Measurements from ENCODE around the gene ARHGEF1.

The ARHGEF1 gene

GRCh38 chr19:41879670-41880328 lies 3.2 kb upstream of the ARHGEF1 start:
- DNase-seq (ENCODE audit: extremely low read depth in 1 of 2, low read depth in 1 of 2) = no peak

GRCh38 chr19:41880329-41880708 lies 2.7 kb upstream of the ARHGEF1 start:
- DNase-seq (ENCODE audit: extremely low read depth in 1 of 2, low read depth in 1 of 2) = no peak

GRCh38 chr19:41883463-41883820 lies 458 bp downstream of the ARHGEF1 start:
- no peak for DNase-seq (ENCODE audit: extremely low read depth in 1 of 2, low read depth in 1 of 2)

GRCh38 chr19:41883821-41884733 lies 1.1 kb downstream of the ARHGEF1 start:
- DNase-seq (ENCODE audit: extremely low read depth in 1 of 2, low read depth in 1 of 2) = peak; percentile 80 to 83

- peak in 1 of 2 donors; percentile 48 for DNase-seq (ENCODE audit: extremely low read depth in 1 of 2, low read depth in 1 of 2)
Measured at GRCh38 chr19:41886761-41887710, 4.1 kb downstream of the ARHGEF1 start.

- DNase-seq (ENCODE audit: extremely low read depth in 1 of 2, low read depth in 1 of 2) = peak; percentile 81 to 89
Measured at GRCh38 chr19:41887711-41888382, 4.9 kb downstream of the ARHGEF1 start.

- no peak for DNase-seq (ENCODE audit: extremely low read depth in 1 of 2, low read depth in 1 of 2)
Measured at GRCh38 chr19:41888926-41889325, 5.9 kb downstream of the ARHGEF1 start.

GRCh38 chr19:41889896-41890295 lies 6.9 kb downstream of the ARHGEF1 start:
- no peak for DNase-seq (ENCODE audit: extremely low read depth in 1 of 2, low read depth in 1 of 2)

- no peak for DNase-seq (ENCODE audit: extremely low read depth in 1 of 2, low read depth in 1 of 2)
Measured at GRCh38 chr19:41890936-41891335, 8.0 kb downstream of the ARHGEF1 start.

GRCh38 chr19:41892173-41892902 lies 9.4 kb downstream of the ARHGEF1 start:
- no peak for DNase-seq (ENCODE audit: extremely low read depth in 1 of 2, low read depth in 1 of 2)

GRCh38 chr19:41893899-41894298 lies 10.9 kb downstream of the ARHGEF1 start:
- DNase-seq (ENCODE audit: extremely low read depth in 1 of 2, low read depth in 1 of 2) = no peak

- DNase-seq (ENCODE audit: extremely low read depth in 1 of 2, low read depth in 1 of 2) = no peak
Measured at GRCh38 chr19:41894350-41894749, 11.4 kb downstream of the ARHGEF1 start.

- DNase-seq (ENCODE audit: extremely low read depth in 1 of 2, low read depth in 1 of 2) = no peak
Measured at GRCh38 chr19:41895745-41896580, 13.0 kb downstream of the ARHGEF1 start.

GRCh38 chr19:41896581-41896942 lies 13.6 kb downstream of the ARHGEF1 start:
- no peak for DNase-seq (ENCODE audit: extremely low read depth in 1 of 2, low read depth in 1 of 2)

GRCh38 chr19:41897181-41897580 lies 14.2 kb downstream of the ARHGEF1 start:
- no peak for DNase-seq (ENCODE audit: extremely low read depth in 1 of 2, low read depth in 1 of 2)

- no peak for DNase-seq (ENCODE audit: extremely low read depth in 1 of 2, low read depth in 1 of 2)
Measured at GRCh38 chr19:41897820-41898219, 14.8 kb downstream of the ARHGEF1 start.

GRCh38 chr19:41898235-41898634 lies 15.3 kb downstream of the ARHGEF1 start:
- no peak for DNase-seq (ENCODE audit: extremely low read depth in 1 of 2, low read depth in 1 of 2)

GRCh38 chr19:41901707-41902360 lies 18.9 kb downstream of the ARHGEF1 start:
- DNase-seq (ENCODE audit: extremely low read depth in 1 of 2, low read depth in 1 of 2) = no peak

- DNase-seq (ENCODE audit: extremely low read depth in 1 of 2, low read depth in 1 of 2) = no peak
Measured at GRCh38 chr19:41902594-41902993, 19.6 kb downstream of the ARHGEF1 start.

Data from activated CD8-positive, alpha-beta memory T cell treated with anti-CD3 and anti-CD28 coated beads for 1 hour (primary cell).